Liver (tissue), 9 donors: Measurements from ENCODE around the gene VASP. TPM values are rescaled to one million over a fixed set of nuclear protein-coding genes. Genes with fewer than 3 reads are reported as not detected.

Source experiments
- DNase-seq: peaks from one replicate; pipeline ENCODE4 v3.0.0-alpha.2; 2017; ENCODE audit warnings: low spot score
- H3K27ac ChIP-seq, 2 donors: one replicate each; pipeline ENCODE4 v1.7.0; 2013; ENCODE audit warnings: inconsistent platforms in 2 of 2, low read length in 2 of 2, control low read depth in 1 of 2, low read depth in 1 of 2, mild to moderate bottlenecking in 1 of 2
- H3K27me3 ChIP-seq, 4 donors: one replicate each; pipeline versions ENCODE4 v1.6.1 to v1.7.0; 2013; ENCODE audit warnings: low read length in 3 of 4, inconsistent platforms in 1 of 4, mild to moderate bottlenecking in 1 of 4, moderate library complexity in 1 of 4; ENCODE audit not compliant: control insufficient read depth in 4 of 4, insufficient read depth in 4 of 4
- H3K36me3 ChIP-seq, 4 donors: one replicate each; pipeline versions ENCODE4 v1.6.1 to v1.7.0; 2013; ENCODE audit warnings: low read length in 3 of 4, mild to moderate bottlenecking in 3 of 4, low read depth in 1 of 4, moderate library complexity in 1 of 4; ENCODE audit not compliant: control insufficient read depth in 4 of 4, insufficient read depth in 3 of 4
- H3K4me1 ChIP-seq, 4 donors: one replicate each; pipeline versions ENCODE4 v1.6.1 to v1.7.0; 2013; ENCODE audit warnings: low read length in 3 of 4, mild to moderate bottlenecking in 3 of 4, moderate library complexity in 1 of 4; ENCODE audit not compliant: control insufficient read depth in 4 of 4, insufficient read depth in 4 of 4
- H3K4me3 ChIP-seq, 3 donors: one replicate each; pipeline versions ENCODE4 v1.6.1 to v1.7.0; 2013; ENCODE audit warnings: low read length in 3 of 3, control low read depth in 1 of 3, low read depth in 1 of 3, mild to moderate bottlenecking in 1 of 3
- H3K9ac ChIP-seq, 2 donors: one replicate each; pipeline ENCODE4 v1.7.0; 2013; ENCODE audit warnings: low read length in 2 of 2, mild to moderate bottlenecking in 2 of 2, moderate library complexity in 2 of 2, control low read depth in 1 of 2, low read depth in 1 of 2
- H3K9me3 ChIP-seq, 4 donors: one replicate each; pipeline versions ENCODE4 v1.6.1 to v1.7.0; 2013; ENCODE audit warnings: low read length in 3 of 4; ENCODE audit not compliant: control insufficient read depth in 4 of 4
- ATF3 ChIP-seq: IDR thresholded peaks from 2 replicates; pipeline ENCODE4 v1.6.1; 2016; ENCODE audit warnings: antibody characterized with exemption
- EGR1 ChIP-seq, 2 donors: IDR thresholded peaks; 2 replicates each; pipeline ENCODE4 v1.6.1; 2016 to 2018; ENCODE audit warnings: antibody characterized with exemption in 2 of 2, low read depth in 2 of 2
- FOXA1 ChIP-seq: IDR thresholded peaks from 2 replicates; pipeline ENCODE4 v1.6.1; 2016; ENCODE audit warnings: antibody characterized with exemption
- FOXA2 ChIP-seq: IDR thresholded peaks from 2 replicates; pipeline ENCODE4 v1.6.1; 2016; ENCODE audit warnings: antibody characterized with exemption
- GABPA ChIP-seq, 2 donors: IDR thresholded peaks in 1 of 2; conservative IDR thresholded peaks in 1 of 2; 2 replicates each; pipeline ENCODE4 v1.6.1; 2016; ENCODE audit warnings: antibody characterized with exemption in 2 of 2, mild to moderate bottlenecking in 1 of 2, moderate library complexity in 1 of 2
- HNF4A ChIP-seq, 2 donors: conservative IDR thresholded peaks; 2 replicates each; pipeline ENCODE4 v1.6.1; 2016; ENCODE audit warnings: antibody characterized with exemption in 2 of 2, mild to moderate bottlenecking in 2 of 2
- HNF4G ChIP-seq: IDR thresholded peaks from 2 replicates; pipeline ENCODE4 v1.6.1; 2016; ENCODE audit warnings: antibody characterized with exemption
- JUND ChIP-seq, 2 donors: IDR thresholded peaks; 2 replicates each; pipeline ENCODE4 v1.6.1; 2016; ENCODE audit warnings: antibody characterized with exemption in 2 of 2
- NR2F2 ChIP-seq: IDR thresholded peaks from 2 replicates; pipeline ENCODE4 v1.6.1; 2016; ENCODE audit warnings: antibody characterized with exemption
- RAD21 ChIP-seq, 2 donors: IDR thresholded peaks; 2 replicates each; pipeline ENCODE4 v1.6.1; 2016; ENCODE audit warnings: antibody characterized with exemption in 2 of 2, mild to moderate bottlenecking in 2 of 2
- RXRA ChIP-seq, 2 donors: IDR thresholded peaks; 2 replicates each; pipeline ENCODE4 v1.6.1; 2017 to 2018; ENCODE audit warnings: antibody characterized with exemption in 2 of 2, mild to moderate bottlenecking in 1 of 2
- SP1 ChIP-seq: IDR thresholded peaks from 2 replicates; pipeline ENCODE4 v1.6.1; 2018; ENCODE audit warnings: antibody characterized with exemption, mild to moderate bottlenecking
- TAF1 ChIP-seq: conservative IDR thresholded peaks from 2 replicates; pipeline ENCODE4 v1.6.1; 2016; ENCODE audit warnings: antibody characterized with exemption, mild to moderate bottlenecking
- YY1 ChIP-seq: IDR thresholded peaks from 2 replicates; pipeline ENCODE4 v1.6.1; 2016; ENCODE audit warnings: antibody characterized with exemption, mild to moderate bottlenecking
- WGBS: extraction: QIAGEN DNeasy Blood & Tissue Kit; methylation state at CpG from one replicate; pipeline ENCODE4 v1.1.7; 2013; 5-methylcytosine and 5-hydroxymethylcytosine counted together
- polyA plus RNA-seq, 2 donors: library from polyadenylated mRNA; stranded (reverse) in 1 of 2; unstranded in 1 of 2; fragments of 200-250 nt in 1 of 2; fragments of >200 nt in 1 of 2; fragmentation: Nextera tagmentation in 1 of 2; extraction: Ambion mirVana in 1 of 2; gene quantifications; one replicate each; pipeline versions ENCODE4 v1.2.1 to v1.2.3, GENCODE V29; 2013 to 2015
- total RNA-seq, 2 donors: library from RNA; depleted of rRNA; stranded (reverse); fragments of >200 nt; gene quantifications; one replicate each; pipeline ENCODE4 v1.2.3, GENCODE V29; 2014
- TF ChIP-seq, protein P1 (sequence below): fragments of 150-350 bp; IDR thresholded peaks from 2 replicates; pipeline ENCODE4 v1.5.1; 2017; ENCODE audit warnings: improper control_type of control experiment, low read depth, low read length; ENCODE audit not compliant: missing input control
- TF ChIP-seq, protein P2 (sequence below): IDR thresholded peaks from 2 replicates; pipeline ENCODE4 v1.6.1; 2016; ENCODE audit warnings: antibody characterized with exemption
- TF ChIP-seq, protein P3 (sequence below): IDR thresholded peaks from 2 replicates; pipeline ENCODE4 v1.6.1; 2016; ENCODE audit warnings: antibody characterized with exemption, mild to moderate bottlenecking
- TF ChIP-seq, protein P4 (sequence below): IDR thresholded peaks from 2 replicates; pipeline ENCODE4 v1.6.1; 2016; ENCODE audit warnings: antibody characterized with exemption
- donor health status: healthy.
- donor health status: healthy.
- donor health status: healthy.
- donor health status: healthy.
- donor health status: healthy.

Gene VASP
- total and polyA plus RNA-seq, 4 donors, result 7.3 to 29.1 (median 22.7) TPM

- no peak for DNase-seq
- Histone ChIP-seq H3K9ac (peak overlapping the region; percentile 95 to 99), H3K4me1 (peaks cover 0 to 10% (median 2%) of the 10 kb centered on the region in 4 donors), H3K27me3 (peaks cover 0 to 2% (median 0%) of the 10 kb centered on the region in 4 donors), H3K27ac (peak overlapping the region; percentile 92 to 97), H3K36me3 (no peaks in the 10 kb centered on the region), H3K4me3 (no peak overlapping the region), H3K9me3 (no peaks in the 10 kb centered on the region)
- WGBS, result 7% methylated on average over 12 of the region's 12 CpGs
- TF ChIP-seq ATF3 (no peak), JUND (IDR thresholded peaks at IDR 0.05) (peak in 1 of 2 donors; percentile 6)
These were observed 29.4 kb upstream of the VASP start for GRCh38 chr19:45477713-45478453.

DNA sequence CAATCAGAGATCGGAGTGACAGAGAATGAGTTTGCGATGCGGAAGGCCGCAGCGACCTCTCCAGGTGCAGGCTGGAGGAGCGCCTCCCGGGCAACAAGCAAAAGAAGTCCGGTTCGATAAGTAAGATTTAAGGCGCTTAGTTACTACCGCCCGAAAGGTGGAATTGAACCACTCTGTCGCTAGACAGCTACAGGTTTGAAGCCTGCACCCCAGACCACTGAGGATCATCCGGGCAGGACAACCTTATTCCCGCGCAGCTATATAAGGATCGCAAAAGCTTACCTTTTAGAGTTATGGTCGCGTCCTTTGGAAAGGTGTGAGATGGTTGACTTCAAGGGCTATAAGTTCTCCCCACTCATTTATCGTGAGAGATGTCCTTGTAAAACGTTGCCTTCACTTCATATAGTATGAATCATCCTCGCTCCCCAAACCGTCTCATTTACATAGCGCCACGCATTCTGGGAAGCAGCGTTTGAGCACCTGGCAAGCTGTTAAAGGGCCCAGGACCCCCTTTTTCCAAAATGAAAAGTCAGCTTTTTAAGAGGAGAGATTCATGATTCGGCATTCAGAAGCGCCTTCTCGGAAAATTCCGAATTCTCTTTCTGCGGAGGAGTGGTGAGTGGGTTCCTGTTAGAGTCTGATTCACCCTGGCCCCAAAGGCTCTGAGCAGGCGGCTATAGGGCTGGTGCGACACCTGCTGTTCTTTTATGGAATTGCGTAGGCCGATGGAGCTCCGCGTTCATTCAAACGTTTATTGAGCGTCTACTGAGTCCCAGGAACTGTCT is 28.6 kb upstream of the VASP start:
- WGBS, result under 1% methylated on average over 39 of the region's 39 CpGs
- H3K27ac ChIP-seq, result peak overlapping the region; percentile 92 to 97
- no peaks in the 10 kb centered on the region for H3K9me3 ChIP-seq
- DNase-seq, result peak; percentile 89
- H3K36me3 ChIP-seq, result no peaks in the 10 kb centered on the region
- H3K27me3 ChIP-seq, result no peaks in the 10 kb centered on the region
- no peak for TF ChIP-seq SP1
- peak in 1 of 2 donors; percentile 39 for TF ChIP-seq EGR1 (IDR thresholded peaks at IDR 0.05; ENCODE audit: low read depth in 2 of 2)
- peak; percentile 98 for TF ChIP-seq ATF3
- no peak for TF ChIP-seq GABPA (IDR thresholded peaks at IDR 0.05 in 1 of 2, conservative IDR thresholded peaks at IDR 0.05 in 1 of 2)
- TF ChIP-seq NR2F2, result no peak
- TF ChIP-seq, protein P1, sequence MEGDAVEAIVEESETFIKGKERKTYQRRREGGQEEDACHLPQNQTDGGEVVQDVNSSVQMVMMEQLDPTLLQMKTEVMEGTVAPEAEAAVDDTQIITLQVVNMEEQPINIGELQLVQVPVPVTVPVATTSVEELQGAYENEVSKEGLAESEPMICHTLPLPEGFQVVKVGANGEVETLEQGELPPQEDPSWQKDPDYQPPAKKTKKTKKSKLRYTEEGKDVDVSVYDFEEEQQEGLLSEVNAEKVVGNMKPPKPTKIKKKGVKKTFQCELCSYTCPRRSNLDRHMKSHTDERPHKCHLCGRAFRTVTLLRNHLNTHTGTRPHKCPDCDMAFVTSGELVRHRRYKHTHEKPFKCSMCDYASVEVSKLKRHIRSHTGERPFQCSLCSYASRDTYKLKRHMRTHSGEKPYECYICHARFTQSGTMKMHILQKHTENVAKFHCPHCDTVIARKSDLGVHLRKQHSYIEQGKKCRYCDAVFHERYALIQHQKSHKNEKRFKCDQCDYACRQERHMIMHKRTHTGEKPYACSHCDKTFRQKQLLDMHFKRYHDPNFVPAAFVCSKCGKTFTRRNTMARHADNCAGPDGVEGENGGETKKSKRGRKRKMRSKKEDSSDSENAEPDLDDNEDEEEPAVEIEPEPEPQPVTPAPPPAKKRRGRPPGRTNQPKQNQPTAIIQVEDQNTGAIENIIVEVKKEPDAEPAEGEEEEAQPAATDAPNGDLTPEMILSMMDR, result peak; percentile 100
- peak; percentile 63 for TF ChIP-seq YY1
- TF ChIP-seq HNF4G, result no peak
- TF ChIP-seq FOXA2, result peak; percentile 13
- TF ChIP-seq RAD21 (IDR thresholded peaks at IDR 0.05), result peak; percentile 97 to 99
- TF ChIP-seq RXRA (IDR thresholded peaks at IDR 0.05), result peak; percentile 6 to 34
- TF ChIP-seq FOXA1, result no peak
- TF ChIP-seq, protein P2, sequence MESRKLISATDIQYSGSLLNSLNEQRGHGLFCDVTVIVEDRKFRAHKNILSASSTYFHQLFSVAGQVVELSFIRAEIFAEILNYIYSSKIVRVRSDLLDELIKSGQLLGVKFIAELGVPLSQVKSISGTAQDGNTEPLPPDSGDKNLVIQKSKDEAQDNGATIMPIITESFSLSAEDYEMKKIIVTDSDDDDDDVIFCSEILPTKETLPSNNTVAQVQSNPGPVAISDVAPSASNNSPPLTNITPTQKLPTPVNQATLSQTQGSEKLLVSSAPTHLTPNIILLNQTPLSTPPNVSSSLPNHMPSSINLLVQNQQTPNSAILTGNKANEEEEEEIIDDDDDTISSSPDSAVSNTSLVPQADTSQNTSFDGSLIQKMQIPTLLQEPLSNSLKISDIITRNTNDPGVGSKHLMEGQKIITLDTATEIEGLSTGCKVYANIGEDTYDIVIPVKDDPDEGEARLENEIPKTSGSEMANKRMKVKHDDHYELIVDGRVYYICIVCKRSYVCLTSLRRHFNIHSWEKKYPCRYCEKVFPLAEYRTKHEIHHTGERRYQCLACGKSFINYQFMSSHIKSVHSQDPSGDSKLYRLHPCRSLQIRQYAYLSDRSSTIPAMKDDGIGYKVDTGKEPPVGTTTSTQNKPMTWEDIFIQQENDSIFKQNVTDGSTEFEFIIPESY, result no peak
- TF ChIP-seq HNF4A (conservative IDR thresholded peaks at IDR 0.05), result peak in 1 of 2 donors; percentile 4
- TF ChIP-seq JUND (IDR thresholded peaks at IDR 0.05), result peak; percentile 11 to 30
- TF ChIP-seq, protein P3, sequence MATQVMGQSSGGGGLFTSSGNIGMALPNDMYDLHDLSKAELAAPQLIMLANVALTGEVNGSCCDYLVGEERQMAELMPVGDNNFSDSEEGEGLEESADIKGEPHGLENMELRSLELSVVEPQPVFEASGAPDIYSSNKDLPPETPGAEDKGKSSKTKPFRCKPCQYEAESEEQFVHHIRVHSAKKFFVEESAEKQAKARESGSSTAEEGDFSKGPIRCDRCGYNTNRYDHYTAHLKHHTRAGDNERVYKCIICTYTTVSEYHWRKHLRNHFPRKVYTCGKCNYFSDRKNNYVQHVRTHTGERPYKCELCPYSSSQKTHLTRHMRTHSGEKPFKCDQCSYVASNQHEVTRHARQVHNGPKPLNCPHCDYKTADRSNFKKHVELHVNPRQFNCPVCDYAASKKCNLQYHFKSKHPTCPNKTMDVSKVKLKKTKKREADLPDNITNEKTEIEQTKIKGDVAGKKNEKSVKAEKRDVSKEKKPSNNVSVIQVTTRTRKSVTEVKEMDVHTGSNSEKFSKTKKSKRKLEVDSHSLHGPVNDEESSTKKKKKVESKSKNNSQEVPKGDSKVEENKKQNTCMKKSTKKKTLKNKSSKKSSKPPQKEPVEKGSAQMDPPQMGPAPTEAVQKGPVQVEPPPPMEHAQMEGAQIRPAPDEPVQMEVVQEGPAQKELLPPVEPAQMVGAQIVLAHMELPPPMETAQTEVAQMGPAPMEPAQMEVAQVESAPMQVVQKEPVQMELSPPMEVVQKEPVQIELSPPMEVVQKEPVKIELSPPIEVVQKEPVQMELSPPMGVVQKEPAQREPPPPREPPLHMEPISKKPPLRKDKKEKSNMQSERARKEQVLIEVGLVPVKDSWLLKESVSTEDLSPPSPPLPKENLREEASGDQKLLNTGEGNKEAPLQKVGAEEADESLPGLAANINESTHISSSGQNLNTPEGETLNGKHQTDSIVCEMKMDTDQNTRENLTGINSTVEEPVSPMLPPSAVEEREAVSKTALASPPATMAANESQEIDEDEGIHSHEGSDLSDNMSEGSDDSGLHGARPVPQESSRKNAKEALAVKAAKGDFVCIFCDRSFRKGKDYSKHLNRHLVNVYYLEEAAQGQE, result peak; percentile 50
- TF ChIP-seq, protein P4, sequence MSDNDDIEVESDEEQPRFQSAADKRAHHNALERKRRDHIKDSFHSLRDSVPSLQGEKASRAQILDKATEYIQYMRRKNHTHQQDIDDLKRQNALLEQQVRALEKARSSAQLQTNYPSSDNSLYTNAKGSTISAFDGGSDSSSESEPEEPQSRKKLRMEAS, result peak; percentile 98
- TF ChIP-seq TAF1, result peak; percentile 73
- peak overlapping the region; percentile 95 to 99 for H3K9ac ChIP-seq
- H3K4me1 ChIP-seq, result peaks cover 0 to 10% (median 2%) of the 10 kb centered on the region in 4 donors
- peak overlapping the region; percentile 46 to 49 (median 46) for H3K4me3 ChIP-seq
